Spleen (tissue), 7 donors: ENCODE data around the gene SIPA1L3.

Source experiments
- POLR2AphosphoS5 ChIP-seq, 3 donors: sonication (generic); formaldehyde crosslinking; IDR thresholded peaks; one replicate each; pipeline ENCODE4 v1.5.1; 2017; ENCODE audit warnings: antibody characterized with exemption in 3 of 3
- TF ChIP-seq, protein P1 (sequence below), 11 experiments: fragments of 200-600 bp in 7 of 11; fragments of 450-650 bp in 4 of 11; sonication (generic) in 4 of 11; IDR thresholded peaks in 8 of 11; conservative IDR thresholded peaks in 3 of 11; 1 replicate in 7 of 11; 2 replicates in 4 of 11; pipeline versions ENCODE4 v1.4.0 to v1.8.0; 2016 to 2021; ENCODE audit warnings: antibody characterized with exemption in 11 of 11, inconsistent platforms in 4 of 11, mild to moderate bottlenecking in 1 of 11
- donor health status: DM: no; HTN: no; CAD: no; lungs with moderate emphysema.
- donor health status: DM: no; HTN: no; CAD: no.
- donor health status: DM: no; HTN: no; CAD: no.

DNA sequence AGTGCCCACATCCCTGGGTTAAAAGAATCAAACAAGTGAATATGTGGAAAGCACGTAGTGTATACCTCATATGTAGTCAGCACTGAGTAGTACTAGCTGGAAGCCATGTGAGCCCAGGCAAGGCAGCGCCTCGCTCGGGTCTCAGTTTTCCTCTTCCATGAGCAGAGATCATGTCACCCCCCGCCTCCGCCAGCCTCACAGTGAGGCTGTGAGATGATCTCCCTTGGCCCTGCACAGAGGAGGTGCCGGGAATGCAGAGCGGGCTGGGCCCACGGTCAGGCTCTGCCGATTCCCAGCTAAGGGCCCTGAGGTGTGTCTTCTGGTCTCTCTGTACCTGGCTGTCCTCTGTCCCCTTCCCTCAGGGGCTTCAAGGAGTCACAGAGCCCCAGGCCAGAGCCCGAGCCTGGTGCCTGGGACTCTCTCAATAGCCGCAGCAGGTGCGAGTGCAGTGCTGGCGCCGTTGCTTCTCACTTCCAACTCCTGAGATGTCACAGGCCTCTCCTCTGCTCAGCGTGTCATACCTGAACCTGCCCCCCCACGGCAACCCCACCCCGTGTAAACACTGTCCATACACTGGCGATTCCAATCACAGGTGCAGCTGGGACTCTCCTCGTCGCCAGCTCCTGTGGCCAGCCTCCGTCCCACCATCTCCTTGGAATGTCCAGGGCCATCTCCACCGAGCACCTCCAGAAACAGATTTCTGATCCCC is 290.1 kb downstream of the SIPA1L3 start:
- TF ChIP-seq, protein P1, sequence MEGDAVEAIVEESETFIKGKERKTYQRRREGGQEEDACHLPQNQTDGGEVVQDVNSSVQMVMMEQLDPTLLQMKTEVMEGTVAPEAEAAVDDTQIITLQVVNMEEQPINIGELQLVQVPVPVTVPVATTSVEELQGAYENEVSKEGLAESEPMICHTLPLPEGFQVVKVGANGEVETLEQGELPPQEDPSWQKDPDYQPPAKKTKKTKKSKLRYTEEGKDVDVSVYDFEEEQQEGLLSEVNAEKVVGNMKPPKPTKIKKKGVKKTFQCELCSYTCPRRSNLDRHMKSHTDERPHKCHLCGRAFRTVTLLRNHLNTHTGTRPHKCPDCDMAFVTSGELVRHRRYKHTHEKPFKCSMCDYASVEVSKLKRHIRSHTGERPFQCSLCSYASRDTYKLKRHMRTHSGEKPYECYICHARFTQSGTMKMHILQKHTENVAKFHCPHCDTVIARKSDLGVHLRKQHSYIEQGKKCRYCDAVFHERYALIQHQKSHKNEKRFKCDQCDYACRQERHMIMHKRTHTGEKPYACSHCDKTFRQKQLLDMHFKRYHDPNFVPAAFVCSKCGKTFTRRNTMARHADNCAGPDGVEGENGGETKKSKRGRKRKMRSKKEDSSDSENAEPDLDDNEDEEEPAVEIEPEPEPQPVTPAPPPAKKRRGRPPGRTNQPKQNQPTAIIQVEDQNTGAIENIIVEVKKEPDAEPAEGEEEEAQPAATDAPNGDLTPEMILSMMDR (IDR thresholded peaks at IDR 0.05 in 8 of 11, conservative IDR thresholded peaks at IDR 0.05 in 3 of 11), result no peak
- peak in 1 of 3 donors; percentile 18 for TF ChIP-seq POLR2AphosphoS5 (IDR thresholded peaks at IDR 0.05)
